ENCODE measurements around the gene EPS8. TPM values are rescaled to one million over a fixed set of nuclear protein-coding genes. Genes with fewer than 3 reads are reported as not detected.
A peak's percentile ranks its signal among the peaks of the same experiment; 100 is the strongest.

EPS8 gene
- total RNA-seq, 1 donor from 2014 or later = 41.7 TPM

DNA sequence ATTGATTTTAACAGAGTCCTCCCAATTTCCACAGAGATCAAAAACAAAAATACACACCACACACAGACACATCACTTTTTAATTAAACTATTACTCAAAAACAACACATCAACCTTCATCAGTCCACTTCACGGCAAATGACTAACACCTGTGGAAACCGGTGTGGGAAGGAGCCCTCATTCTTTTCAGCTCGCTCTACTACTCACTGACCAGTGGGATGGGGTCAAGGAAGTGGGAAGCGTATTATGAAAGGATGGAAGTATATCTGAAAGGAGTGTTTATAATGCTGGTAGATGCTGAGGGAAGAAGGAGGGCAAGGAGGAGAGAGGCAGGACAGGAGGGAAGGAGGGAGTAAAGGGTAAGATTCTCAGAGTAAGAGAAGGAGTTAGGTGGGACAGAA, 156.5 kb downstream of the EPS8 start:
- H3K4me3 ChIP-seq (ENCODE audit: low read depth, low read length) = no peak overlapping the region
- TF ChIP-seq, protein P1, sequence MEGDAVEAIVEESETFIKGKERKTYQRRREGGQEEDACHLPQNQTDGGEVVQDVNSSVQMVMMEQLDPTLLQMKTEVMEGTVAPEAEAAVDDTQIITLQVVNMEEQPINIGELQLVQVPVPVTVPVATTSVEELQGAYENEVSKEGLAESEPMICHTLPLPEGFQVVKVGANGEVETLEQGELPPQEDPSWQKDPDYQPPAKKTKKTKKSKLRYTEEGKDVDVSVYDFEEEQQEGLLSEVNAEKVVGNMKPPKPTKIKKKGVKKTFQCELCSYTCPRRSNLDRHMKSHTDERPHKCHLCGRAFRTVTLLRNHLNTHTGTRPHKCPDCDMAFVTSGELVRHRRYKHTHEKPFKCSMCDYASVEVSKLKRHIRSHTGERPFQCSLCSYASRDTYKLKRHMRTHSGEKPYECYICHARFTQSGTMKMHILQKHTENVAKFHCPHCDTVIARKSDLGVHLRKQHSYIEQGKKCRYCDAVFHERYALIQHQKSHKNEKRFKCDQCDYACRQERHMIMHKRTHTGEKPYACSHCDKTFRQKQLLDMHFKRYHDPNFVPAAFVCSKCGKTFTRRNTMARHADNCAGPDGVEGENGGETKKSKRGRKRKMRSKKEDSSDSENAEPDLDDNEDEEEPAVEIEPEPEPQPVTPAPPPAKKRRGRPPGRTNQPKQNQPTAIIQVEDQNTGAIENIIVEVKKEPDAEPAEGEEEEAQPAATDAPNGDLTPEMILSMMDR (conservative IDR thresholded peaks at IDR 0.05; ENCODE audit: low read depth, low read length) = no peak
- no peak for DNase-seq (ENCODE audit: low read depth)

DNA sequence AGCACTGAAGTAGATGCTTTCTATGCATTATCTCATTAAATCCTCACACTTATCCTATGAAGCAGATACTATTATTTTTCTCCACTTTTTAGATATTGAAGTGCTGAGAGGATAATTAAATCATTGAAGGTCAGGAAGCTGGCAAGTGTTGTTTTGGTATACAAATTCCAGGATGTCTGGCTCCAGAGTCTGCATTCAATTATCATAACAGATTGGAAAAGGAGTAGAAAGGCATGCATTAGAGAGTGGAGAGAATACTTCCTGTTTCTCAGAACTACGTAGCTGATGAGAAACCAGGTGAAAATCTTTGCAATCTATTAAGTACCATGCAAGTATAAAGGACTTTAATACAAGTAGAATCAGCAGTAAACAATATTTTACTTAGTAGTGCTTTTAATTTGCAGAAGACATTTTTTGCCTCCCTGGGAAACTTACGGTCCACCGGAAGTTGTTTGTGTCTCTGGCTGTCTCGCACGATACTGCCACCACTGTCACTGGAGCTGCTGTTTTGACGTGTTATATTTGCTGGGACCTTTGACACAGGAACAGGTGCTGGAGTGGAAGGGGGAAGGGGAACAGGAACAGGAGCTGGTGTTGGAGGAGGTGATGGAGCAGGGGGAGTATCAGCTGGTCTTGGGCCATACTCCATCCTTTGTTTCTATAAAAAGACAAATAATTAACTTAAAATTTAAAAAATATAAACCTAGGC, 158.0 kb downstream of the EPS8 start:
- no peak for DNase-seq (ENCODE audit: low read depth)
- TF ChIP-seq, protein P1 (conservative IDR thresholded peaks at IDR 0.05; ENCODE audit: low read depth, low read length) = no peak
- no peak overlapping the region for H3K4me3 ChIP-seq (ENCODE audit: low read depth, low read length)

DNA sequence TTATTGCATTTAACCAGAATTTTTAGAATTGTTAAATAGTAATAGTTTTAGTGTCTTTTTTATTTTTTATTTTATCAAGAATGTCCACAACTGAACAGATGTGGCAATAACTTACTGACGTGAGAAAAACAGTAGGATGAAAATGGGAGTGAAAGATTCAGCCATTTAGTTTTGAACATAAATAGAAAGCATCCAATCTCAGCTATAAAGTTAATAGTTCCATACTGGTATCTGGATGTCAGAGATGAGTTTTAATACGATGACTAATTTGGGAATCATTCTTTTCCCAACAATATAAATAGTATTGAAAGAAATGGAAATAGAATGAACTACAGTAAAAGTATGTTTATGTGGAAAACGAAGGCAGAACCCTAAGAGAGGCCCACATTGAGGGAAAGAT, 159.4 kb downstream of the EPS8 start:
- DNase-seq (ENCODE audit: low read depth) = no peak
- no peak overlapping the region for H3K4me3 ChIP-seq (ENCODE audit: low read depth, low read length)
- TF ChIP-seq, protein P1 (conservative IDR thresholded peaks at IDR 0.05; ENCODE audit: low read depth, low read length) = no peak

DNA sequence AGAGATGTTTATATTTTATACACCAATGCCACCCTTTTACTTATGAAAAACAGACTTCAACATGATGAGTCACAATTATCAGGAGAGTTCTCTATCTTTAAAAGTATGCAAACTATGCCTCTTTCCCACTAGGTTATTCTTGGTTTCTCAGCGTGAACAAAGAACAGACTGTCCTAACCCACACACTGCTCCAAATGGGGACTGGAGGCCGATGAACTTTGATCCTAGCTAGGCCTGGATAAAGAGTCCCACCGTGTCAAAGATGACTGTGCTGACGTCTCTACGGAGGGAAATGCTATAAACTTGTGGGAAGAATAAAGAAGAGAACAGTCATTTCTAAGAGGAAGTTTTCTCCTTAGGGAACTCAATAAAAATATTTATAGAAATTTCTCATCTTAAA, 160.1 kb downstream of the EPS8 start:
- TF ChIP-seq, protein P1 (conservative IDR thresholded peaks at IDR 0.05; ENCODE audit: low read depth, low read length) = no peak
- peak; percentile 93 for DNase-seq (ENCODE audit: low read depth)
- H3K4me3 ChIP-seq (ENCODE audit: low read depth, low read length) = no peak overlapping the region

DNA sequence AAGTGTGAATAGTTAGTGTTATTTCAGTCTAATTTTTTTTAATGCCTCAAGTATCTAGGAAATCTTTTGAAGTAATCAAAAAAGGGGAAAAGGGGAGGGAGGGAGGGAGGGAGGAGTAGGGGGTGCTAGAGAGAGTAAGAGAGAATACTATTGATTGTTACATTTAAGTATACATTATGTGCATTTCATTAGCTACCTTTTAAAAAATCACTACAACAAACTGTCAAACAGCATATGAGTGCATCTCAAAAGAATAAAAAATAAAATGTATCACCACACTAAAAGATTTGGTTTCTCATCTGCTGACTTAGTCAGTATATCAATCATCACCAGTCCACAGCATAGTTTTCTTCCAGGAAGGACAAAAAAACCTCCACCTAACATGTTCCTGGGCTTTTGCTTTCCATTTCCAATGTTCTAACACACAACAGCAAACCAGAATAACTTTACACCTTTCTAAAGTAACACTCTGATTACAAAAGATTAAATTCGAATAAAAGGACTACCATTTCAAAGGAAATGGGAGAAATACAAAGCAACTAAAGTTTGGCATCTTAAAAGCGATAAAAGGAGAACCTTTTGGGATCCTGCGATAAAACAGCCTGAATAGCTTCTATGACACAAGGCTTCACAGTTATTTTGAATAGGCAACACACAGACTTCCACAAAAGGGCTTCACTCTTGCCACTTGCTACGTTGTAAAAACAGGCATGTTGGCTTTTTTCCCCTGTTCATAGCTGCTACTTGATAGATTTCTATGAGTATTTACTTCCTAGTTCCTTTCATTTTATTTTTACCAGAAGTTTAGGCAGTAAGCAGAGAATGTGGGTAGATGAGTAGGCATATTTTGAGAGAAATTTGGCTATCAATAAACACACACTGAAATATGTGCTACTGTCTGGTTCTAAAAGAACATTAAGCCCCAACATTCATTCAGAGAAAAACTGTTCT, 160.9 kb downstream of the EPS8 start:
- no peak overlapping the region for H3K4me3 ChIP-seq (ENCODE audit: low read depth, low read length)
- no peak for DNase-seq (ENCODE audit: low read depth)

DNA sequence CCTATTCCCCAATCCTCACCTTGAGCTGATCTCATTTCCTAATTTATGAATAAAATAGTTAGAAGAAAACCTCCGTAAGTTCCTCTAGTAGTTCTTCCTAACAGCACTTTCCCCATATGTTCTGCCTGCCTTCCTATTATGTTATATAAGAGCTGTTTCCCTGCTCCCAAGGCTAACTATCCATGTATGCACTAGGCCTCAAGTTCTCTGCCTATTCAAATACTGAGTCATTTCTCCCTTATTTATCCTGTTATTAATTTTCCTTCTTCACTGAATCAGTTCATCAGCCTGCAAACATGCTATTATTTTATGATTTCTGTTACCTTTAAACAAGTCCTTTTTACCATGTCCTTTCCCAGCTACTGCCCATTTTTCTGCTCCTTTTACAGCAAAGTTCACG, 164.1 kb downstream of the EPS8 start:
- TF ChIP-seq, protein P1 (conservative IDR thresholded peaks at IDR 0.05; ENCODE audit: low read depth, low read length) = no peak
- H3K4me3 ChIP-seq (ENCODE audit: low read depth, low read length) = no peak overlapping the region
- DNase-seq (ENCODE audit: low read depth) = no peak

More for the DNA sequence above, 160.9 kb downstream of the EPS8 start:
- TF ChIP-seq, protein P1 (conservative IDR thresholded peaks at IDR 0.05; ENCODE audit: low read depth, low read length) = no peak

Measured in epithelial cell of proximal tubule (primary cell).